A172 (cell line): Measurements from ENCODE around the gene VEGFB. TPM values are rescaled to one million over a fixed set of nuclear protein-coding genes. Genes with fewer than 3 reads are reported as not detected.

Experiments used
- DNase-seq: peaks from one replicate; pipeline ENCODE4 v3.0.0-alpha.2; 2015; ENCODE audit warnings: low spot score
- total RNA-seq: library from RNA; depleted of rRNA; stranded (reverse); fragments of >200 nt; shearing (Covaris generic); gene quantifications from 2 replicates; pipeline ENCODE4 v1.2.3, GENCODE V29; 2014

VEGFB gene
- total RNA-seq, 1 experiment from 2014 or later = 33.0 TPM

DNA sequence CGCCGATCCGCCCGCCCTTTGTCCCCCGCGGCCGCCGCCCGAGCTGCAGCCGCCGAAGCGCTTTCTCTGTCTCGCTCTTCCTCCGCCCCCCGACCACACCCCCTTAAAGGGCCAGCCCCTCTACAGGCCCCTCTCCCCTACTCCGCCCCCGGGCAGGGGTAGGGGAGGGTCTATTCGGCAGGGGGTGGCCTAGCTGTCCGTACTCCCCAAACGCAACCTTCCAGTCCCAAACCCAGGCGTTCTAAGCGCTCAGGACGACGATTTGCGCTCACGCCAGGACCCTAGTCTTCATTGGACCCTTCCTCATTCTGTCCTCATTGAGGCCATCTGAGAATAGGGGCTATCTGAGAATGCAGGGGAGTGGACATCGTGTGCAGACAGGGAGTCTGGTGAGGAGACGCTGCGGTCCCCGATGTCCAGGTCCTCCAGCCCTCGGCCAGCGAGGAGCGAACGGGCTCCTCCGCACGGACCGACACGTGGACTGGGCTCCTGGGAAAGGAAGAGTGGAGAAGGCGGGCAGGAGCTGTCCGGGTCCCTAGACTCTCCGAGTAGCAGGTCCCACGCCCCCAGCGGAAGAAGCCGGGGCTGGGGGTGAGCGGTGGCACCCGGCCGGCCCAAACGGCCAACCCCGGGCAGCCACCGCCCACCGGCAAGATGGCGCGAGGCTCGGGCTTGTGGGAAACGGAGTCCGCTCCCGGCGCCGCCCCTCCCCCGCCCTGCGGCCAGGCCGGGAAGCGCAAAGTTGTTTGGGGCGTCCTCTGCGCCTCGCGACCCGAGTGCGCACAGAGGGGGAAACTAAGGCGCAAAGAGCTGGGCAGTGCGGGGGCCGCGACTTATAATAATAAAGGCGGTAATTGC, 12.7 kb downstream of the VEGFB start, which contains the start of gene PPP1R14B:
TSS of gene PPP1R14B (minus strand) at position 73 of the 858 bp plus-strand sequence. CDS start 270 bp downstream, outside the sequence.
- peak; percentile 71 for DNase-seq

DNA sequence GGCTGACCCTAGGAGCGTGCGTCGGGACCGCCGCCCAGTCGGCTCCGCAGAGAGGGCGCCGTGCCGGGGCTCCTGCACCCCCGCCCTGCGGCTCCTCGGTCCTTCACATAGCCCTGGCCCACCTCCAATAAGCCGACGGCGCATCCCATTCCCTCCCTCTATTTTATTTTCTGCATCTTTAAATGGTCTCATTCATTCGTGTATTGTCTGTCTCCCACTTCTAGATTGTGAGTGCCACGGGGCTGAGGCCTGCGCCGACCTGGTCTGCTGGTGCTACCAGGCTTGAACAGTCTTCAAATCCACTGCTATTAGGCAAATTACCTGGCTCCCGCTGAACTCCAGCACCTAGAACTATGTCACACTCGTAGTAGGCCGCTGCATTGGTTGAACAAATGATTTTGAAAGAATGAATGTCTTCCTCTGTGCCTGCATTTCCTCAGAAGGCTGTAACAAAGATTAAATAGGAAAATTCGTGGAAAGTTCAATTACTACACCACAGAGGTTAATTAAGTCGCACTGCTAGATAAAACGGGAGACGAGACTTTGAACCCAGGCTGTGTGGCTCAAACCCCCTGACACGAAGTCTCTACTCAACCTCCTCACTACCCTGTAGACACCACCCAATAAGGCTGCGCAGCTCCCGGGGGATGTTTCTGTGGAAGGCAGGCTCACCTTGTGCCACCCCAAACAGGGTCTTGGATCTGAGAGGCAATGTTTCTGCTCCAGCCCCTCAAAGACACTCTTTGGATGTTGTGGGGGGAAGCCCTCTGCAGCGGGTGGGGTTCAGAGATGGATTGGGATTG, 13.5 kb downstream of the VEGFB start:
- no peak for DNase-seq

DNA sequence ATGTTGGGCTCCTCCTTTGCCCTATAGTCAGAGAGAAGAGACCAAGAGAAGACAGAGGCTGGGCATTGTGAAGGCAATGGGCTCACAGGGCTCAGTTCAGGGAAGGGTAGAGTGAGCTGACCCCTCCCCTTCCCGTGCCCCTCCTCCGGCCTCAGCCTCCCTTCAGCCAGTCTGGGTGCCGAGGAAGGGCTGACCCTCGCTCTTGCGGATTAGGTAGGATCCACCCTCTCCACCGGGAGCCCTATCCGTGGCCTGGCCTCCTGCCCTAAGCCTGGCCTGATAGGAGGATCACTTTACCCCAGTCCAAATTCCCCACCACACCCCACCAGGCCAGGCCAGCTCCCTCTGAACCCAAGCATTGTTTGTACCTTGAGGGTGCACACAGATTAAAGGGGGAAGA, 14.2 kb downstream of the VEGFB start:
- DNase-seq = no peak

DNA sequence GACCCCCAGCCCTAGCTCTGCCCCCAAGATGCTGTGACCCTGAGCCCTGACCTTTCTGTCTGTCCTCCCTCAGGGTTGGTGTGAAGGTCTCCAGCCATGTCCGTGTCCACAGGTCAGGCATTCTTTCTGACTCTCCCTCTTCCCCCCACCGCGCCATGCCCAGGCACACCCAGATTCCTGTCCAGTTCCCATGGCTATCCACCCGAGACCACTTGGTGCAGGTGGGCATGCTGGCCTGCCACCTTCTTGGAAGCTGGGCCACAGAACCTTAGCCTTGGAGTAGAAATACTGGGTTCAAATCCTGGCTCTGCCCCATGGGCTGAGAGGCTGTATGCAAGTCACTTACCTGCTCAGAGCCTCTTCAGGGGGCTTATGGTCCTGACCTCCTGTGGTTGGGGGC, 14.7 kb downstream of the VEGFB start:
- DNase-seq = no peak

DNA sequence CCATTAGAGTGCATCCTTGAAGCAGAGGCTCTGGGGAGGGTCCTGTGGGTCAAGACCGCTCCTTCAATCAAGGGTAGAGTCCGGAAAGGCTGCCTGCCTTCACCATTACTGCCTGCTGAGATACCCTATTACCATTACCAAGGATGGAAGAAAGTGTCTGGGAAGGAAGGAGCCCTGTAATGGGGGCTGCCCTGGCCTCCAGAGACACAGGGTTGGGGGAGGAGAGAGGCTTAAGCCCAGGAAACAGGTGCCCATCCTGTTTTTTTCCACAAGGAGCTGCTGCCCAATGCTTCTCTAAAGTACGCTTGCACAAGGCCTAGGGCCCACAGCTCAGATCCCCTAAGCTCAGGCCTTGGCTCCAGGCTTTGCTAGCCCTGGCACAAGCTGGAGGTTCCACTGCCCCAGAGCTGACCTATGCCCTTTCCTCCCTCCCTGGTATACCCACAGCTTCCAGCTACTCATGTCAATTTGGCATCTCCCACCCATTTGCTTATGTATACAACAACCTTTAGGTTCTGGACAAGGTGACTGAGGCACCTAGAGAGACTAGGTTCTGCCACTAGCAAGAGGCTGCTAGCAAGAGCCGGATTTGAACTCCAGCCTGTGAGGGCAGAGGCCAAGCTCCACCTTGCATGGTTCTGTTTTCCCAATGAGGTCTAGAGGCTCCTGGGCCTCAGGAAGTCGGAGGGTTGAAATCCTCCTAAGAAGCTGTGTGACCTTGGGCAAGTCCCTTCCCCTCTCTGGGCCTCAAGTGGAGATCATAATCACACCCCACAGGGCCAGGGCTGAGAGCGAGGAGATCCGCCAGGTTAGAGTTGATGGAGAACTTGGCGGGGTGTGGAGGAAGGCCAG, 15.4 kb downstream of the VEGFB start:
- no peak for DNase-seq

DNA sequence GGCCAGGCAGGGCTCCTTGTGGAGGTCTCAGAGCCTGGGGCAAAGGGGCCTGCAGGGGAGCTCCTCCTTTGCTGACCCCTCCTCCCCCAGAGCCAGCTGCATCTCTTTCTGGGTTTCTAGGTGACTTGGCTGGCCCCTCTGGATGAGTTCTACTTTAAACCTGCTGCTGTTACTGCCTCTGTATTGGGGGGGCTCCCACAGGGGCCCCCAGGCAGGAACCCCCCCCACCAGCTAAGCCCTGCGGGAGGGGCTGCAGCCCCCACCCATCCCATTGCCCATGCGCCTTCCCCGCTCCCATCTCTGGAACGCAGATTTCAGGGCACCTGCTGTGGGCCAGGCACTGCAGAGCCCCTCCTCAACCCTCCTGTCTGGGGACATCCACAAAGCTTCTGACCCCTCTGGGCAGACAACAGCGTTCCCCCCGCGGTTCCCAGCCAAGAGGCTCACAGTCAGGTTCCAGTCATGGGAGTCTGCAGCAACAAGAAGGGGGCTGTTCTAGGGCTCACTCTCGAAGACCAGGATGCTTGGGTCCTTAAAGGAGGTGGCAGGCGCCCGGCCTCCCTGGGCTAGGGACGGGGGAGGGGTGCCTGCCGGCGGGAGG, 16.1 kb downstream of the VEGFB start:
- no peak for DNase-seq

DNA sequence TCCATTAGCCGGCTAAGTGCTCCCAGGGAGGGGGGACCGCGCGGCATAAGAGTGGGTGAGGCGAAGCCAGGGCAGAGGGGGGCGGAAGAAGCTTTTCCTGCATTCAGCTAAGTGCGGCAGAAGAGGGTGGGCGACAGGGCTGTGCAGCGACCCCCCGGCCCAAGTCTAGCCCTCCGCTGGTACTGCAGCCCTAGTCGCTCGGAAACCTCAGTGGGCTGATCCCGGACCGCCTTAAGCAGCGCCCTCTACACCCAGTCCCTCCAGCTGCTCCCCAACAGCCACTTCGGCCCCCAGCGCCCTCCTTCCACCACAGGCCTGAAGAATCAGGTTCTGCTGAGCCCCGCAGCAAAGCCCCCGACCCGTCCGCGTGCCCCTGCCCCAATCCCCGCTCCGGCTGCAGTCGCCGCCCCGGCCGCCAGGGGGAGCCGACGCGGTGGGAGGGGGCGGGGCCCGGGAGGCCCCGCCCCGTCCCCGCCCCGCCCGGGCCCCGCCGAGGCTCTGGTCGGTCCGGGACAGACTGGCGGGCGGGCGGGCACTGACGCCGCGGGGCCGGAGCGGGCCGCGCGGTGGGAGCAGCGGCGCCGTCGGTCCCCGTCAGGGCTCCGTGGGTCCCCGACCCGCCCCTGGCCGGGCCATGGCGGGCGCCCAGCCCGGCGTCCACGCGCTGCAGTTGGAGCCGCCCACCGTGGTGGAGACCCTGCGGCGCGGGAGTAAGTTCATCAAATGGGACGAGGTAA, 16.8 kb downstream of the VEGFB start, which contains the start of gene PLCB3:
TSS of gene PLCB3 (plus strand) at position 515 of the 737 bp plus-strand sequence. CDS start at position 635, 120 bp downstream.
- DNase-seq = no peak

DNA sequence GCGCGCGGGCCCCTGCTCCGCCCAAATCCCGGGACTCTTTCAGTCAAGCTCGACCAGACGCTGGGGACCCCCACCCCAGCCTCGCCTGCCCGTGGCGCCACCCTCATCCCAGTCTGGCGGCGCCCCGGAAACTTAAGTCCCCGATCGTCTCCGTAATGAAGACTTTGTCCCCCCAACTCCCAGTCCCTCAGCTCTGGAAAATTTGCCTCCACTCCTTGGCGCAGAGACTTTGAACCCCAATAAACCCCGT, 17.3 kb downstream of the VEGFB start:
- DNase-seq = no peak

DNA sequence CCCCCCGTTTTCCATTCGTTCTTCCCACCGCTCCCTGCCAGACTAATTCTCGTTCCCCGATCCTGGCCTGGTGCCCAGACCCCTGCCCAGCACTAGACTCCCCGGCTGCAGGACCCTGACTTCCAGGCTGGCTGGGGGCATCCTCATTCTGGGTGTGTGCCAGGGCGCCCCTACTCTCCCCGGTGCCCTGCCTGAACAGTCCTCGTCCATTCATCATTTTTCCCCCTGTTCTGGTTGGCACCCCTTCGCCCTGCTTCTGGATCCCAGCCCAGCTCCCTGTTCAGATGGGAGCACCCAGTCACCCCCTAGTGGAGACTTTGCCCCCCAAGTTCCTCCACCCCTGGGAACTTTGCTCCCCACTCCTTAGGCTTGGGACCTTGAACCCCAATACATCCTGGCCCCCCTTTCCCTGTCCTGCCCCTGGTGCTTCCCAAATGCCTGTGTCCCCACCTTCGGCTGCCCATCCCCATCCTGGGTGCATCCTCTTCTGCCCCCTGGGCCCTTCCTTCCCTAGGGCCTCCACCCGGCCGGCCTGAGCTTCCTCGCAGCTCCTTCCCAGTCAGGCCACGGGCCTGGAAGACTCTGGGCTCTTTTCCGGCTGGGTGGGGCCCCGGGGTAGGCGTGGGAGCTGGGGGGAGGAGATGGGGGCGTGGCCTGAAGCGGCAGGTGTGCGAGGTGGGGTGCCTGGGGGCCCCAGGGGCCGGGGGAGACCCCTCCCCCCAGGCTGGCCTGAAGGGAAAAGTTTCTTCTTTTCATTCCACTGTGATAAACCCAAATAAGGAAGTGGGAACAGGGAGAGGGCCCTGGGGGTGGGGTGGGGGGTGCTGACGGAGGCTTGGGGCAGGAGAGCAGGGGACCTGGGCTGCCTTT, 17.9 kb downstream of the VEGFB start:
- DNase-seq = peak; percentile 33

DNA sequence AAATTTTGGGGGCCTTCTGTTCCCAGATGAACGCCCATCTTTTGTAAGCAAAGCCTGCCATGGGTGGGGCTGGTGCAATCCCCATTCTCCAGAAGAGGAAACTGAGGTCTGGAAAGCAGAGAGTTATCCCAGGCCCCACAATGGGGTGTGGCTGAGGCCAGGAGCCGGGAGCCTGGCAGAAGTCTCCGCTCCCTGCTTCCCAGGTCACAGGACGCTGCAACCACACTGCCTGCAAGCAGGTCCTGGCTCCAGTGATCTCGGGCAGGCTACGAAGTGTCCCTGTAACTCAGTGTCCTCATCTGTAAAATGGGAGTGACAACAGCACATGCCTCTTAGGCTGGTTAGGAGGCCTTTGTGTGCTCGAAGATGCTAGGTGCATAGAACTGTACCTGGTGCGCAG, 18.7 kb downstream of the VEGFB start:
- no peak for DNase-seq

DNA sequence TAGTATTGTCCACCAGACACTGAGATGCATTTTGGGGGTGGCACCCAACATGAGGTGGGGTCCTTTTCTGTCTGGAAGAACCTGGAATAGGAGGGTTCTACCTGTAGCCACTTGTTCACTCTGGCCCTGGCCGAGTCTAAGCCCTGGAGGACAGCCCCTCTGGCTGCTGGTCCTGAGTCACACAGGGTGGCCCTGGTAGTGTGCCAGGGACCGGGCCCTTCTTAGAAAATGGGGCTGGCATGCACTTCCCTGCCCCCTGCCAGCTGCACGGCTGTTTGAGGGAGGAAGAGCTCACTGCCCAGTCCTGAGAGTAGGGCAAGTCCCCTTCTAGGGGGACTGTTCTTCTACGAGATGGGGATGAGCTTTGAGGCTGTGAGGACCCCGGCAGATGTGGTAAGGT, 19.1 kb downstream of the VEGFB start:
- no peak for DNase-seq

DNA sequence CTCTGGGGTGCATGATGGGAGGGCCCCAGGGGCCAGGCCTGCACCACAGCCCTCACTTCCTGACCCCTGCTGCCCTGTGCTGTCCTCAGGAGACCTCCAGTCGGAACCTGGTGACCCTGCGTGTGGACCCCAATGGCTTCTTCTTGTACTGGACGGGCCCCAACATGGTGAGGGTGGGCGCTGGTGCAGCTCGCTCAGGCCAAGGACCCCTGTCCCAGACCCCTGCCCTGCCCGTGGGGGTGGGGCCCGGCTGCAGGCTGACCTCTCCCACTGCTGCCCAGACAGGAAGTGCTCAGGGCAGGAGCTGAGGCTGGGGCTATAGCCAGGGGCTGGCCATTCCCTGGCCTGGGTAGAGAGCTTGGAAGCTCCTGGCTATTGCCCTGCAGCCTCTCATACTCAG, 19.9 kb downstream of the VEGFB start:
- no peak for DNase-seq

DNA sequence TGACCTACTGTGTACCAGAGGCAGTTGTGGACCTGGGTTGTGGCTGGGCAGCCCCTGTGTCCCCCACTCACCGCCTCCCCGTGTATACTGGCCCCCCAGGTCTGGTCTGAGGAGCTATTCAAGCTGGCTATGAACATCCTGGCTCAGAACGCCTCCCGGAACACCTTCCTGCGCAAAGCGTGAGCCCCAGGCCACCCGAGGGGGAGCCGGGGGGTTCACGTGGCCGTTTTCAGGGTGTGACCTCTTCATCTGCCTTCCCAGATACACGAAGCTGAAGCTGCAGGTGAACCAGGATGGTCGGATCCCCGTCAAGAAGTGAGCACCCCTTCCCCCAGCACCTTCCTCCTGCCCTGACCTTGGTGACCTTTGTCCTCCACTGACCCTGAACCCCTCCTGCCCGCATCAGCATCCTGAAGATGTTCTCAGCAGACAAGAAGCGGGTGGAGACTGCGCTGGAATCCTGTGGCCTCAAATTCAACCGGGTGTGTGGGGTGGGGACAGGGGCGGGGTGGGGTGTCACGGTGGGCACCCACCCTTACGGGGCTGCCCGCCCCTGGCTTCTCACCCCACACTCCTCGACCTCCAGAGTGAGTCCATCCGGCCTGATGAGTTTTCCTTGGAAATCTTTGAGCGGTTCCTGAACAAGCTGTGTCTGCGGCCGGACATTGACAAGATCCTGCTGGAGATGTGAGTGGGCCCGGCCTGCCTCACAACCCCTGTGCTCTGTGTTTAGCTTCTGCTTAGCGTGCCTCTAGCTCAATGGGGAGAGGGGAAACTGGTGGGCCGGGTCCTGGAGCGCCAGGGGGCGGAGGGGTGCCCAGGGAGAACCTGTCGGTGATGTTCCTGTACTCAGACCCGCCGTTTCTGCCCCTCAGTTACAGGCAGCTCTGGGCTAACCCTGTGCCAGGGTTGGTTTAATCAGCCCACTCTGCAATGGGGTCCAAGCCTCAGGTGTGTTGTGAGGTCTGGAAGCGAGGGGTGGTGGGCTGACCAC, 21.0 kb downstream of the VEGFB start:
- DNase-seq = no peak

DNA sequence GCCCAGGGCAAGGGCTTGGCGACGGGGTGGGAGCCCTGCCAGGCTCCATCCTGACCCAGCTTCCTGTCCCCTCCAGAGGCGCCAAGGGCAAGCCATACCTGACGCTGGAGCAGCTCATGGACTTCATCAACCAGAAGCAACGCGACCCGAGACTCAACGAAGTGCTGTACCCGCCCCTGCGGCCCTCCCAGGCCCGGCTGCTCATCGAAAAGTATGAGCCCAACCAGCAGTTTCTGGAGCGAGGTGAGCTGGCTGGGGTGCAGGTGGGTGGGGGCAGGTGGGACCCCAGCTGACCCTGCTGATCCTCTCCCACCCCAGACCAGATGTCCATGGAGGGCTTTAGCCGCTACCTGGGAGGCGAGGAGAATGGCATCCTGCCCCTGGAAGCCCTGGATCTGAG, 21.9 kb downstream of the VEGFB start:
- DNase-seq = no peak

DNA sequence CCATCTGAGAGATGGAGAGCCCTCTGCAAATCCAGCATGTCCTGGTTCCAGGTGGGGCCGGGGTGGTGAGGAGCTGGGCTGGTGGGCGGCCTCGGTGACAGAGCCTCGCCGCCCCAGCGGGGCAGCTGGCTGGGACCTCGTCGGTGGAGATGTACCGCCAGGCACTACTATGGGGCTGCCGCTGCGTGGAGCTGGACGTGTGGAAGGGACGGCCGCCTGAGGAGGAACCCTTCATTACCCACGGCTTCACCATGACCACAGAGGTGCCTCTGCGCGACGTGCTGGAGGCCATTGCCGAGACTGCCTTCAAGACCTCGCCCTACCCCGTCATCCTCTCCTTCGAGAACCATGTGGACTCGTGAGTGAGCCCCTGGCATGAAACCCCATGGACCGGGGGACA, 24.0 kb downstream of the VEGFB start:
- no peak for DNase-seq

DNA sequence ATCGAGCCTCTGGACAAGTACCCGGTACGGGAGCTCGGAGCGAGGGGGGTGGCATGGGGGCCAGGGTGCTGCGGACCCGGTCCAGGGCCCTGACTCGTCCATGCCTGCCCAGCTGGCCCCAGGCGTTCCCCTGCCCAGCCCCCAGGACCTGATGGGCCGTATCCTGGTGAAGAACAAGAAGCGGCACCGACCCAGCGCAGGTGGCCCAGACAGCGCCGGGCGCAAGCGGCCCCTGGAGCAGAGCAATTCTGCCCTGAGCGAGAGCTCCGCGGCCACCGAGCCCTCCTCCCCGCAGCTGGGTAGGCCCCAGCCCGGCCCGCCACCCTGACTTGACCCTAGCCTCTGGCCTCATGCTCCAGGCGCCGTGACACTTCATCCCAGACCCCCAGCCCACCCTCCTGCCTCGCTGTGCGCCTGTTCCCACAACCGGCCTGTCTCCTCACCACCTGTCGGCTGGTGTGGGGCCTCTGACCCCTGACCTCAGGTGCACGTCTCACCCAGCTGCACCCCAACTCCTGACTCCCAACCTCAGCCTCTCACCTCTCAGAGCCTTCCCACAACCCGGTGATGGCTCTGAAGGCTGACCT, 24.7 kb downstream of the VEGFB start:
- DNase-seq = no peak

DNA sequence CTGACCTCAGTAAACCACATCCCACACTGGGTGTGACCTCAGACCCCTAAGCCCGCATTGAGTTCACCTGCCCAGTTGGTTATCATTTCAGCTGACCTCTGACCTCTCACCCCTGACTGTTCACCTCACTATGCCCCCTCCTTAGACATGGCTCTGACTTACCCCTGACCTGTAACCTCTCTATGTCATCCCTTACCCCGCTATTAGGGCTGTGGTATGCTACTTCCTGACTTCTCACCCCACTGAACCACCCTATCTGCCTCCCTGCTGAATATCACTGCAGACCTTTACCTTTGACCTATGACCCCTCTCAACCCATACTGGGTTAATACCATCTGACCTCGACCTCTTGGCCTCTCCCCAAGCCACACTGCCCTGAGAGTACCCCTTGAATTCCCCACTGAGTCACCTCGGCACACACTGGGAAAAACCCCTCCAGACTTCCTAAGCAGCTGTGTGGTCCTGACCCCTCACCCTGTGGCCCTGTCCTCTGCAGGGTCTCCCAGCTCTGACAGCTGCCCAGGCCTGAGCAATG, 25.2 kb downstream of the VEGFB start:
- no peak for DNase-seq

DNA sequence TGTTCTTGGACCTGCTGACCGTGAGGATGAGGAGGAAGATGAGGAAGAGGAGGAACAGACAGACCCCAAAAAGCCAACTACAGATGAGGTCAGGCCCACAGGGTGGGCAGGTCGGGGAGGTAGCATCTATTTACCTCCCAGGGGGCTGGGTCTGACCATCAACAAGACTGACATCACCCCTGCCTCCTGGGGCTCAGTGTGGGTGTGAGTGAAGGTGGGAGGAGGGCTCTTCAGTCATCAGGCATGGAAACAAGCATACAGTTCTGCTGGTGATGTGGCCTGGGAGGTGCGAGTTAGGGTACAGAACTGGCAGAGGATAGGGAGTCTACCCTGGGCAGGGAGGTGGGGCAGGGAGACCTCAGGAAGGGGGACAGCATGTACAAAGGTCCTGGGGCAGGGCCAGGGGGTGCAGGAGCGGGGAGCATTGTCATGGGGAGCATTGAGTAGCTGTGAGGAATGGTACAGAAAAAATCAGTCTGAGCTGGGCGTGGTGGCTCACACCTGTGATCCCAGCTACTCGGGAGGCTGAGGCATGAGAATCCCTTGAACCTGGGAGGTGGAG, 25.8 kb downstream of the VEGFB start:
- no peak for DNase-seq
